Measurements from ENCODE around the gene TMEM181.

DNA sequence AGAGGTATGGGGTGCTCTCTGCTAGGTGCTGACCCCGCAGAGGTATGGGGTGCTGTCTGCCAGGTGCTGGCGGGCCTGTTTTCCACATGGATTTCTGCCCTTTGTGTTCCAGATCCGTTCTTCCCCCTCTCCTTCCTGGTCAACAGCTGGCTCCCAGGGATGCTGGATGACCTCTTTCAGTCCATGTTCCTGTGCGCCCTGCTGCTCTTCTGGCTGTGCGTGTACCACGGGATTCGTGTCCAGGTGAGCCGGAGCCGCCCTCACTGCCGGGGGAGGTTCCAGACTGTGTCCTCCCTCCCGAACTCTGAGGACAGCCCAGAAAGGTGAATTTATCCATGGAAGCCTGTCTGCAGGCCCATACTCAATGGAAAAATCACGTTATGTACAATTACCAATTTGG, 48.3 kb downstream of the TMEM181 start:
- no peak for TF ChIP-seq CTCF (IDR thresholded peaks at IDR 0.05; ENCODE audit: low read depth, low read length)
- no peak for TF ChIP-seq EZH2phosphoT487 (IDR thresholded peaks at IDR 0.05; ENCODE audit: low read depth)

Data from OCI-LY3 (cell line).